Upper lobe of left lung (tissue), 4 donors: Measurements from ENCODE around the gene IPCEF1.

Experiments used
- EP300 ChIP-seq, 4 donors: sonication (generic); formaldehyde crosslinking; IDR thresholded peaks; one replicate each; pipeline ENCODE4 v1.5.1; 2017; ENCODE audit warnings: antibody characterized with exemption in 4 of 4, control low read depth in 2 of 4
- POLR2A ChIP-seq, 4 donors: fragments of 450-650 bp; IDR thresholded peaks; one replicate each; pipeline ENCODE4 v1.5.1; 2016 to 2017; ENCODE audit warnings: antibody characterized with exemption in 4 of 4, mild to moderate bottlenecking in 2 of 4
- TF ChIP-seq, protein P1 (sequence below), 6 experiments: fragments of 450-650 bp in 4 of 6; fragments of 200-600 bp in 2 of 6; sonication (generic) in 2 of 6; IDR thresholded peaks; one replicate each; pipeline ENCODE4 v1.5.1; 2016 to 2019; ENCODE audit warnings: antibody characterized with exemption in 6 of 6

DNA sequence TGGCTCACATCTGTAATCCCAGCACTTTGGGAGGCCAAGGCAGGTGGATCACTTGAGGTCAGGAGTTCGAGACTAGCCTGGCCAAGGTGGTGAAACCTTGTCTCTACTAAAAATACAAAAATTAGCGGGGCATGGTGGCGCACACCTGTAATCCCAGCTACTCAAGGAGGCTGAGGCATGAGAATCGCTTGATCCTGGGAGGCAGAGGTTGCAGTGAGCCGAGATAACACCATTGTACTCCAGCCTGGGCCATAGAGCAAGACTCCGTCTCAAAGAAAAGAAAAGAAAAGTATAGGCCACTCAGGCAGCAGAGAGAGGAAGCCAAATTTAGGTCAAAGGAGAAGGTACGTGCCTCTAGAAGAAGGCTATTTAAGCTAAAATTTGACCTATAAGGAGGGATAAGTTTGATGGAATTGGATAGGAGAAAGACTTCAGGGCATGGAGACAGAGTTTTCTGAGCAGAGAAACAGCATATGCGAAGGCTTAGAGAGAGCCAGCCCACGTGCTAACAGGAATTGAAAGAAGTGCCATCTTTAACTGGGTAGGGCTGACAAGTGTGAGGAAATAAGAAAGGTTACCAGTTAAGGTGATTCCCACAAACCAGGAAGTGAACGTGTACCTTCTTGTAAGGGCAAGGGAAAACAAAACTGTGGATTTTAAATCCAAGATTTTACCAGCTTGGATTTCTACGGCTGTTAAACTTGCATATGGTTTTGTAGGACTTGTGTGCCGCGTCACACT lies 113.8 kb downstream of the IPCEF1 start:
- TF ChIP-seq EP300 (IDR thresholded peaks at IDR 0.05) (no peak), POLR2A (IDR thresholded peaks at IDR 0.05) (no peak)
- TF ChIP-seq, protein P1, sequence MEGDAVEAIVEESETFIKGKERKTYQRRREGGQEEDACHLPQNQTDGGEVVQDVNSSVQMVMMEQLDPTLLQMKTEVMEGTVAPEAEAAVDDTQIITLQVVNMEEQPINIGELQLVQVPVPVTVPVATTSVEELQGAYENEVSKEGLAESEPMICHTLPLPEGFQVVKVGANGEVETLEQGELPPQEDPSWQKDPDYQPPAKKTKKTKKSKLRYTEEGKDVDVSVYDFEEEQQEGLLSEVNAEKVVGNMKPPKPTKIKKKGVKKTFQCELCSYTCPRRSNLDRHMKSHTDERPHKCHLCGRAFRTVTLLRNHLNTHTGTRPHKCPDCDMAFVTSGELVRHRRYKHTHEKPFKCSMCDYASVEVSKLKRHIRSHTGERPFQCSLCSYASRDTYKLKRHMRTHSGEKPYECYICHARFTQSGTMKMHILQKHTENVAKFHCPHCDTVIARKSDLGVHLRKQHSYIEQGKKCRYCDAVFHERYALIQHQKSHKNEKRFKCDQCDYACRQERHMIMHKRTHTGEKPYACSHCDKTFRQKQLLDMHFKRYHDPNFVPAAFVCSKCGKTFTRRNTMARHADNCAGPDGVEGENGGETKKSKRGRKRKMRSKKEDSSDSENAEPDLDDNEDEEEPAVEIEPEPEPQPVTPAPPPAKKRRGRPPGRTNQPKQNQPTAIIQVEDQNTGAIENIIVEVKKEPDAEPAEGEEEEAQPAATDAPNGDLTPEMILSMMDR (IDR thresholded peaks at IDR 0.05), result no peak
